Prostate gland (tissue), 2 donors: ENCODE data around the gene PILRA. TPM values are rescaled to one million over a fixed set of nuclear protein-coding genes. Genes with fewer than 3 reads are reported as not detected.
"Not testable (repeated sequence)": the region's sequence is repeated elsewhere in the genome, so short reads cannot be mapped to it uniquely, and the experiment has no call there.

Experiments used
- DNase-seq: peaks from one replicate; pipeline ENCODE4 v3.0.0-alpha.2; 2019; ENCODE audit warnings: low spot score
- H3K27ac ChIP-seq, 2 donors: fragments of 200-600 bp; sonication (generic); 2 replicates each; pipeline ENCODE4 v1.5.1; 2017 to 2019
- H3K27me3 ChIP-seq: fragments of 200-600 bp; sonication (generic); replicated peaks from 2 replicates; pipeline ENCODE4 v1.5.1; 2019; ENCODE audit not compliant: insufficient read depth
- H3K36me3 ChIP-seq, 2 donors: fragments of 200-600 bp; sonication (generic); 1 replicate in 1 of 2; 2 replicates in 1 of 2; pipeline versions ENCODE4 v1.5.1 to v1.8.1; 2017 to 2019
- H3K4me1 ChIP-seq: fragments of 200-600 bp; sonication (generic); replicated peaks from 2 replicates; pipeline ENCODE4 v1.5.1; 2019
- H3K4me3 ChIP-seq, 2 donors: fragments of 200-600 bp; sonication (generic); 2 replicates each; pipeline ENCODE4 v1.5.1; 2017 to 2019
- H3K9me3 ChIP-seq: fragments of 200-600 bp; sonication (generic); 2 replicates; pipeline ENCODE4 v1.5.1; 2017
- CTCF ChIP-seq, 4 experiments: fragments of 200-600 bp in 2 of 4; fragments of 450-650 bp in 2 of 4; sonication (generic) in 2 of 4; IDR thresholded peaks; 1 replicate in 3 of 4; 2 replicates in 1 of 4; pipeline ENCODE4 v1.5.1; 2016 to 2019; ENCODE audit warnings: antibody characterized with exemption in 4 of 4, mild to moderate bottlenecking in 2 of 4, moderate library complexity in 2 of 4
- POLR2A ChIP-seq: fragments of 450-650 bp; IDR thresholded peaks from one replicate; pipeline ENCODE4 v1.6.1; 2016; ENCODE audit warnings: antibody characterized with exemption, mild to moderate bottlenecking
- POLR2AphosphoS5 ChIP-seq: sonication (generic); formaldehyde crosslinking; IDR thresholded peaks from one replicate; pipeline ENCODE4 v1.6.1; 2017; ENCODE audit warnings: antibody characterized with exemption
- WGBS: methylation state at CpG from one replicate; pipeline ENCODE4 v1.1.5; 2018; 5-methylcytosine and 5-hydroxymethylcytosine counted together
- intact Hi-C: fragments of 100-400 bp; cut with DNase I; formaldehyde crosslinking; loops from one replicate; pipeline ENCODE4 v1.14.2; 2022
- total RNA-seq, 2 donors: library from RNA; depleted of rRNA; stranded (reverse); fragments of >200 nt; gene quantifications; one replicate each; pipeline ENCODE4 v1.1.0, GENCODE V29; 2016

The PILRA gene
- total RNA-seq, 2 donors from 2014 or later: 4.9 to 11.9 TPM

GRCh38 chr7:100348805-100349204, 24.5 kb upstream of the PILRA start:
- Histone ChIP-seq H3K9me3 (no peaks in the 10 kb centered on the region), H3K27me3 (no peaks in the 10 kb centered on the region), H3K36me3 (peaks cover 0 to 7% of the 10 kb centered on the region in 2 donors), H3K27ac (peak overlapping the region in 1 of 2 donors; percentile 67), H3K4me3 (no peak overlapping the region), H3K4me1 (peaks cover 7% of the 10 kb centered on the region)
- intact Hi-C loops: loop anchor here (10.0 kb wide), 1 partner anchor 224 kb away; the partner anchor contains the start of gene MBLAC1
- DNase-seq: no peak
- peak; percentile 20 for TF ChIP-seq POLR2AphosphoS5
- TF ChIP-seq POLR2A: no peak
- TF ChIP-seq CTCF (IDR thresholded peaks at IDR 0.05): no peak

- Histone ChIP-seq H3K4me3 (no peak overlapping the region), H3K9me3 (no peaks in the 10 kb centered on the region), H3K27me3 (no peaks in the 10 kb centered on the region), H3K4me1 (peaks cover 6% of the 10 kb centered on the region), H3K36me3 (peaks cover 0 to 7% of the 10 kb centered on the region in 2 donors), H3K27ac (no peak overlapping the region)
- 87% methylated on average over 6 of the region's 6 CpGs for WGBS
- no peak for DNase-seq
- no peak for TF ChIP-seq CTCF (IDR thresholded peaks at IDR 0.05)
- no peak for TF ChIP-seq POLR2A
- TF ChIP-seq POLR2AphosphoS5: no peak
- intact Hi-C loops: loop anchor here (10.0 kb wide), 1 partner anchor 225 kb away; the partner anchor contains the start of gene MBLAC1
Observed at GRCh38 chr7:100349757-100350156, 23.5 kb upstream of the PILRA start.

GRCh38 chr7:100351657-100352058, 21.6 kb upstream of the PILRA start:
- intact Hi-C loops: no loop called here
- H3K36me3 ChIP-seq: no peaks in the 10 kb centered on the region
- 87% methylated on average over 6 of the region's 6 CpGs for WGBS
- H3K27me3 ChIP-seq: no peaks in the 10 kb centered on the region
- H3K9me3 ChIP-seq: no peaks in the 10 kb centered on the region
- no peak overlapping the region for H3K27ac ChIP-seq
- no peak overlapping the region for H3K4me3 ChIP-seq
- no peak for DNase-seq
- no peak for TF ChIP-seq CTCF (IDR thresholded peaks at IDR 0.05)
- TF ChIP-seq POLR2A: no peak
- no peak for TF ChIP-seq POLR2AphosphoS5
- H3K4me1 ChIP-seq: peaks cover 5% of the 10 kb centered on the region

GRCh38 chr7:100352230-100352781, 21.0 kb upstream of the PILRA start:
- intact Hi-C loops, H3K27me3 ChIP-seq, H3K4me1 ChIP-seq, DNase-seq, H3K36me3 ChIP-seq, H3K27ac ChIP-seq, H3K4me3 ChIP-seq, H3K9me3 ChIP-seq: not testable (repeated sequence)
- 92% methylated on average over 16 of the region's 18 CpGs for WGBS

- no peak for TF ChIP-seq CTCF (IDR thresholded peaks at IDR 0.05)
- TF ChIP-seq POLR2AphosphoS5: no peak
- TF ChIP-seq POLR2A: no peak
- WGBS: 90% methylated on average over 16 of the region's 16 CpGs
- Histone ChIP-seq H3K36me3 (no peaks in the 10 kb centered on the region), H3K27me3 (no peaks in the 10 kb centered on the region), H3K9me3 (no peaks in the 10 kb centered on the region), H3K4me1 (peaks cover 2% of the 10 kb centered on the region), H3K4me3 (no peak overlapping the region), H3K27ac (no peak overlapping the region)
- no peak for DNase-seq
- intact Hi-C loops: no loop called here
Observed at GRCh38 chr7:100352984-100353684, 20.2 kb upstream of the PILRA start.
